DOHH2 (cell line): ENCODE measurements around the gene RABL6.

Source experiments
- CTCF ChIP-seq: fragments of 200-600 bp; sonication (generic); IDR thresholded peaks from one replicate; pipeline ENCODE4 v1.5.1; 2014; ENCODE audit warnings: antibody characterized with exemption, mild to moderate bottlenecking, low read depth, low read length; ENCODE audit not compliant: poor library complexity, severe bottlenecking
- EZH2phosphoT487 ChIP-seq: fragments of 200-600 bp; sonication (generic); IDR thresholded peaks from 2 replicates; pipeline ENCODE4 v1.6.1; 2017; ENCODE audit warnings: borderline replicate concordance, mild to moderate bottlenecking, antibody characterized with exemption, low read length, moderate library complexity, mixed read lengths

DNA sequence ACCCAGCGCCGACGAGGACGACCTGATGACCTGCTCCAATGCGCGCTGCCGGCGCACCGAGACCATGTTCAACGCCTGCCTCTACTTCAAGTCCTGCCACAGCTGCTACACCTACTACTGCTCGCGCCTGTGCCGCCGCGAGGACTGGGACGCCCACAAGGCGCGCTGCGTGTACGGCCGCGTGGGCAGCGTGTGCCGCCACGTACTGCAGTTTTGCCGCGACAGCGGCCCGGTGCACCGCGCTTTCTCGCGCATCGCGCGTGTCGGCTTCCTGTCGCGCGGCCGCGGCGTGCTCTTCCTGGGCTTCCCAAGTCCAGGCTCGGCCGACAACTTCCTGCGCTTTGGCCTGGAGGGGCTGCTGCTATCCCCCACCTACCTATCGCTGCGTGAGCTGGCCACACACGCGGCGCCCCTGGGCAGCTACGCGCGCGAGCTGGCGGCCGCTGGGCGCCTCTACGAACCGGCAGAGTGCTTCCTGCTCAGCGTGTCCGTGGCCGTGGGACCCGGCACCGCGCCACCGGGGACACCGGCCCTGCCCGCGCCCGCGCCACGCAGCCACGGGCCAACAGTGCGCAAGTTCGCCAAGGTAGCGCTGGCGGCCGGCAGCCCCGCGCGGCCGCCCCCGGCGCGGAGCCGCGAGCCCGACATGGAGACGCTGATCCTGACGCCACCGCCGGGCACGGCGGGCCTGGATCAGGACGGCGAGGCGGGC, 38.8 kb downstream of the RABL6 start:
- TF ChIP-seq CTCF: no peak
- no peak for TF ChIP-seq EZH2phosphoT487
